GM19438 (cell line): ENCODE results near the gene PLXNA2.
A peak's percentile ranks its signal among the peaks of the same experiment; 100 is the strongest.

ENCODE experiments used
- ATAC-seq: cut with Tn5 transposase; IDR thresholded peaks from one replicate; pipeline ENCODE4 v1.9.1; 2021; ENCODE audit warnings: low read depth; ENCODE audit not compliant: unreplicated experiment

The PLXNA2 gene

GRCh38 chr1:208150833-208151458 lies 93.2 kb downstream of the PLXNA2 start:
- ATAC-seq = no peak

- no peak for ATAC-seq
Observed at GRCh38 chr1:208149776-208150514, 94.2 kb downstream of the PLXNA2 start.

- ATAC-seq = no peak
Observed at GRCh38 chr1:208149213-208149612, 95.0 kb downstream of the PLXNA2 start.

- no peak for ATAC-seq
Observed at GRCh38 chr1:208148380-208148779, 95.8 kb downstream of the PLXNA2 start.

GRCh38 chr1:208146650-208147049 lies 97.5 kb downstream of the PLXNA2 start:
- no peak for ATAC-seq

GRCh38 chr1:208145167-208145566 lies 99.0 kb downstream of the PLXNA2 start:
- ATAC-seq = no peak

- no peak for ATAC-seq
Observed at GRCh38 chr1:208142590-208143382, 101.4 kb downstream of the PLXNA2 start.

GRCh38 chr1:208141610-208142192 lies 102.5 kb downstream of the PLXNA2 start:
- ATAC-seq = no peak

GRCh38 chr1:208139434-208140045 lies 104.6 kb downstream of the PLXNA2 start:
- ATAC-seq = no peak

GRCh38 chr1:208137193-208137592 lies 107.0 kb downstream of the PLXNA2 start:
- ATAC-seq = no peak

- no peak for ATAC-seq
Observed at GRCh38 chr1:208136459-208137182, 107.6 kb downstream of the PLXNA2 start.

GRCh38 chr1:208135354-208135753 lies 108.8 kb downstream of the PLXNA2 start:
- no peak for ATAC-seq

- ATAC-seq = no peak
Observed at GRCh38 chr1:208134491-208134890, 109.7 kb downstream of the PLXNA2 start.

GRCh38 chr1:208133355-208133754 lies 110.8 kb downstream of the PLXNA2 start:
- ATAC-seq = no peak

- ATAC-seq = peak; percentile 96
Observed at GRCh38 chr1:208132287-208132882, 111.8 kb downstream of the PLXNA2 start.

GRCh38 chr1:208131621-208132286 lies 112.4 kb downstream of the PLXNA2 start:
- peak; percentile 37 for ATAC-seq

- ATAC-seq = no peak
Observed at GRCh38 chr1:208129487-208129886, 114.7 kb downstream of the PLXNA2 start.

GRCh38 chr1:208129060-208129459 lies 115.1 kb downstream of the PLXNA2 start:
- no peak for ATAC-seq
